ENCODE measurements around the gene CEP85L.
A peak's percentile ranks its signal among the peaks of the same experiment; 100 is the strongest.
"Not testable (repeated sequence)": the region's sequence is repeated elsewhere in the genome, so short reads cannot be mapped to it uniquely, and the experiment has no call there.

The CEP85L gene

GRCh38 chr6:118500130-118501015 lies 151.0 kb downstream of the CEP85L start:
- DNase-seq (ENCODE audit: low read depth) = no peak

DNA sequence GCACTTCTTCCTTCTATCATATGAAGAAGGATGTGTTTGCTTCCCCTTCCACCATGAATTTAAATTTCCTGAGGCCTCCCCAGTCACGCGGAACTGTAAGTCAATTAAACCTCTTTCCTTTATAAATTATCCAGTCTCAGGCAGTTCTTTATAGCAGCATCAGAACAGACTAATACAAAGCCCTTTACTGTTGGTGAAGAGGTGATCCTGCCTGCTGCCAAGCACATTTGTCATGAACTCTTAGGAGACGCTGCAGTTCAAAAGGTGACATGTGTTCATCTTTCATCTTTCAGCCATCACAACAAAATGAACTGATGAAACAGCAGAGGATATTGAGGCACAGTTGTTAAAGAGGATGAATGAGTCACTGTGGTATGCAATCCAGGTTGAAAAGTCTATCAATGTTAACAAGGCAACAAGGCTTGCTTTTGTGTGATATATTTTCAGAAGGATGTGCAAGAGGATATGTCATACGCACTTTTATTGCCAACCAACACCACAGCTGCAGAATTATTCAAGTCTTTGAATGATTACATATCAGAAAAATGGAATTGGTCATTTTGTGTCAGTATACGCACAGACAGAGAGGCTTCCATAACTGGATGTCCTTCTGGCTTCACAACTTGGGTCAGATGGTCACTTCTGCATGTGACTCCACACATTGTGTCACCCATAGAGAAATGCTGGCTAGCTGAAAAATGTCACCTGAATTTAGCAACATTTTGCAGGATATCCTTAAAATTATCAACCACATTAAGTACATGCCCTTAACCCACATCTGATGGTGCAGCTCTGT lies 155.7 kb downstream of the CEP85L start:
- DNase-seq (ENCODE audit: low read depth) = peak; percentile 5

GRCh38 chr6:118494091-118494490 lies 157.3 kb downstream of the CEP85L start:
- DNase-seq (ENCODE audit: low read depth) = no peak

GRCh38 chr6:118489990-118490389 lies 161.4 kb downstream of the CEP85L start:
- no peak for DNase-seq (ENCODE audit: low read depth)

DNA sequence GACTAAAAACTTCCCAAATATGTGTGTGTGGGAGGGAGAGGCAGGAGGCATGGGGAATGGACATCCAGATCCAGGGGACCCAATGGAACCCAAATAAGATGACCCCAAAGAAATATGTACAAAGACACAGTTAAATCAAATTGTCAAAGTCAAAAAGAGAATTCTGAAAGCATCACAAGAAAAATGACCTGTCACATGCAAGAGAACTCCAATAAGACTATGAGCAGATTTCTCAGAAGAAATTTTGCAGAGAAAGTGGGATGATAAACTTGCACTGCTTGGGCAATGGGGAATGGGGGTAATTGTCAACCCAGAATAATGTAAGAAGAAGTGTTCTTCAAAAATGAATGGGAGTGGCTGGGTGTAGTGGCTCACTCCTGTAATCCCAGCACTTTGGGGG lies 162.8 kb downstream of the CEP85L start:
- DNase-seq (ENCODE audit: low read depth) = no peak

- DNase-seq (ENCODE audit: low read depth) = no peak
These were observed 165.5 kb downstream of the CEP85L start for GRCh38 chr6:118485601-118486550.

GRCh38 chr6:118476551-118476950 lies 174.8 kb downstream of the CEP85L start:
- DNase-seq (ENCODE audit: low read depth) = no peak

DNA sequence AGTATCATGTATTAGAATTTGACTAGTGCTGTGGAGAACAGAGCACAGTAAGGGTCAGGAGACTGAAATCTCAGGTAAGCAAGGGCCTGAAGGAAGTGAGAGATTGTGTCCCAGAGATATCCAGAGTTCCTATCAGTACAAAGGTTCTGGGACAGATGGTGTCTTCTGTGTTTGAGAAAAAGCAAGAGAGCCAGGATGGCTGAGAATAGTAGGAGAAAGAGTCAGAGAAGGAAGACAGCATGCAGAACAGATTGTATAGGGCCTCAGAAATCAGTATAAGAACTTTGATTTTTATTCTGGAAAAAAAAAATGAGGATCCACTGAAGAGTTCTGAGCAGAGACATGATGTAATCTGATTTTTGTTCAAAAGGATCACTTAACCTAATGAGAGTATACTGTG lies 178.1 kb downstream of the CEP85L start:
- no peak for DNase-seq (ENCODE audit: low read depth)

DNA sequence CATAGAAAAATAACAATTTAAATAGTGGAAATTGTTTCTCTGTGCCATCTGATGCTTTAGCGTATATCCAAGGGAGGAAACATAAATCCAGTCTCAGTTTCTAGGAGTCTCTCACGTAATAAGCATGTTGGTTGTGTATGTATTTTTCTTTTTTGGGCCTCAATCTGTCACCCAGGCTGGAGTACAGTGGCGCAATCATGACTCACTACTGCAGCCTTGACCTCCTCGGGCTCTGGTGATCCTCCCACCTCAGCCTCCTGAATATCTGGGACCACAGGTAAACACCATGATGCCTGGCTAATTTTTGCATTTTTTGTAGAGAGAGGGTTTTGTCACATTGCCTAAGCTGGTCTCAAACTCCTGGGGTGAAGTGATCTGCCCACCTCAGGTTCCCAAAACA lies 181.9 kb downstream of the CEP85L start:
- no peak for DNase-seq (ENCODE audit: low read depth)

DNA sequence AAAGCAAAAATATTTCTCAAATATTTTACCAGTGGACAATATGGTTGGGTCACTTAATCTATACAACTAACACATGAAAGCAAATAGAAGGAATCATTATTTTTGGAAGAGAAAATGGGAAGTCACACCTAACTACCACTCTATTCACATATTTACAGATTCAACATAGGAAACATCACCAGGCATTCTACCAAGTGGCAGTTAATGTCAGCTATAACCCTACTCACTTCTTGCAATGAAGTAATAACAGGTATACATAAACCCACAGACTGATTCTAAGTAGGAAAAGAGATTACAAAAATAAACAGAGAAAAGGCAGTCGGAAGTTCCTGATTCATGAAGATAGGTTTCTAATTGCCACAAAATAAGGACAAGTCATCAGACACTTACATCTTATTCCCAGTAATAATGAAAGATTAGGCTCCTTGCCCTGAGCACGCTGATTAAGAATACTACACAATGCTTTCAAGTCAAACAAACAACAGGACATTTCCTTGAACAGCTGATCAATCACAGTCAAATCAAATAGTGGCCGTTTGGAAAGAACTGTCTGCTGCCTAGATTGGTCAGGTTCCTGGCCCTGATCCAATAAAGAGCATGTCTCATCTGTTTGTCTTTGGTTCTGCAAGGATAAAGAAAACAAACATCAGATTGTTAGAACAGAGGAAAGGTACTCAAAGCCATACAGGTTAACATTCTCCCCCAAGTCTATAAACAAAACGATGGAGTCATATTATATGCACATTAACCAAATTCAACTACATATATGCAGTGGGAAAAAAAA lies 182.5 kb downstream of the CEP85L start:
- DNase-seq (ENCODE audit: low read depth) = no peak

- no peak for DNase-seq (ENCODE audit: low read depth)
These were observed 184.2 kb downstream of the CEP85L start for GRCh38 chr6:118467181-118467580.

DNA sequence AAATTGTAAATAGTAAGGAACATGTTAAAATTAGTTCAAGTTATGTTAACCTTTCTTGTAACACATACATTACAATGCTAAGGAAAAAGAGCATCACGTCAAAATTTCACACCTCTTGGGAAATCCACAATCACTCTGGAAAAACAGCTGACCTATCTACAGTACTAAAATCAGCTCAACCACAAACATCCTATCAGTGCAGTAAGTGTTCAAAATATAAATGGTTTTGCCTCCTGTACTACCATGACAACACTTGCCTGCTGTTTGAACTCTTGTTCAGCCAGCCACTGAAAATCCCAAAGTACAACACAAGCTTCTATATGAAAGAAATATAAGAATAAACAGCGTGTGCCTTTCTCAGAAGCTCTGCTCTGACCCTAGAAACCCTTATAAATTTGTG lies 186.8 kb downstream of the CEP85L start:
- DNase-seq (ENCODE audit: low read depth) = no peak

DNA sequence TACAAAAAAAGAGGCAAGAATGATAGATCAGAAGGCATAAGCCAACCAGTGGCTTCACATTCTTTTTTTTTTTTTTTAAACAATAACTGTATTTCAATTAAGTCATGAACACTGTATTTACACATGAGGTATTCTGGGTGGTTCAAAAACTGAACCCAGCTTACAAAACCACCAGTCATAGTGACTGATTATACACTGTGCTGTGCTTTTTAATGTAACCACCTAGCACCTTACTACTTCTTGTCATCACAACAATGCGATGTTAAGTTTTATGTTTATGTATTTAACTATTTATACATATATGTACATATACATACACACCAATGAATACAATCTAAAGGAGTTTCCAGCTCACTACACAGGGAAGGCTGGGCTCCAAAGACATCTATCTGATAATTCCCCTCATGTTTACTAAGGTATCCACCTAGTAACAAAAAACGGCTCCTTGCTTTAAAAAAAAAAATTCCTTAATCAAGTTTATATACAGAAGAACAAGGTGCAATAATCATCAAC lies 190.4 kb downstream of the CEP85L start:
- no peak for DNase-seq (ENCODE audit: low read depth)

DNA sequence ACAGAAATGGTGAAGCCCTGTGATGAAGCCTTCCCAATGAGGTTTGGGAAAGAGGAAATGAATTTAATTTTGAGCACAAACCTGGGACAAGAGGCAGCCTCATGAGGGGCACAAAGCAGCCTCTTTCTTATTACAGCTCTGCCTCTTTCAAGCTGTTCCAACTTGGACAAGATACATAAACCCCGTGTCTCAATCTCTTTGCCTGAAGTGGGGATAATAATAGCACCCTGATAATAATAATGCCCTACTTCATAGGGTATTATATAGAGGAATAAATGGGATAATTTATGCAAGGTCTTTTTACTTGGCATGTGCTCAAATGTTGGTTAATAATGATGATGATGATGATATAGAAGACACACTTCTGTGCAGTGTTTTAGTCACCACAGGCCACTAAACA lies 194.4 kb downstream of the CEP85L start:
- DNase-seq (ENCODE audit: low read depth) = no peak

- no peak for DNase-seq (ENCODE audit: low read depth)
These were observed 199.6 kb downstream of the CEP85L start for GRCh38 chr6:118451839-118452238.

GRCh38 chr6:118444796-118445195 lies 206.6 kb downstream of the CEP85L start:
- DNase-seq (ENCODE audit: low read depth) = no peak

DNA sequence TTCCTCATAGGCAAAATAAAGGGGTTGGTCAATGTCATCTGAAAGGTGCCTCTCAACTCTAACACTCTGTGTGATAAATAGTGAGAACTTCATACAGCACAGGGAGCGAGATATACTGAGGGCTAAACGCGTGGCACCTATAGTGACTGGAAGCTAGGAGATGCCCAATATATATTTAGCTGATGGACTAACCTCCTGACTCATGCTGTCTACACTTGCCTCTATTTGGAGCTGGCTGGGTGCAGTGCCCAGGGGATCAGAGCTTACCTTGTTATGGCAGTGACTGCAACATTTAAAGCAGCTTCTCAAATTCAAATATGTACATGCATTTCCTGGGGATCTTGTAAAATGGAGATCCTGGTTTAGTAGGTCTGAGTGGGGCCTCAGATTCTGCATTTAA lies 214.9 kb downstream of the CEP85L start:
- DNase-seq (ENCODE audit: low read depth) = no peak

- not testable (repeated sequence) for DNase-seq (ENCODE audit: low read depth)
These were observed 217.2 kb downstream of the CEP85L start for GRCh38 chr6:118434147-118434546.

GRCh38 chr6:118421312-118421711 lies 230.1 kb downstream of the CEP85L start:
- not testable (repeated sequence) for DNase-seq (ENCODE audit: low read depth)

- DNase-seq (ENCODE audit: low read depth) = no peak
These were observed 231.7 kb downstream of the CEP85L start for GRCh38 chr6:118419448-118420394.

All from GM04504 (cell line).